Measurements from ENCODE around the gene GGACT.
A peak's percentile ranks its signal among the peaks of the same experiment; 100 is the strongest.
"Not testable (repeated sequence)": the region's sequence is repeated elsewhere in the genome, so short reads cannot be mapped to it uniquely, and the experiment has no call there.

GGACT gene

GRCh38 chr13:100600915-100601314 lies 12.3 kb upstream of the GGACT start:
- no peak for DNase-seq (ENCODE audit: low read depth)

GRCh38 chr13:100600461-100600860 lies 11.9 kb upstream of the GGACT start:
- no peak for DNase-seq (ENCODE audit: low read depth)

GRCh38 chr13:100597253-100597652 lies 8.7 kb upstream of the GGACT start:
- no peak for DNase-seq (ENCODE audit: low read depth)

GRCh38 chr13:100596516-100596915 lies 7.9 kb upstream of the GGACT start:
- no peak for DNase-seq (ENCODE audit: low read depth)

- no peak for DNase-seq (ENCODE audit: low read depth)
Measured at GRCh38 chr13:100594731-100595130, 6.1 kb upstream of the GGACT start.

- no peak for DNase-seq (ENCODE audit: low read depth)
Measured at GRCh38 chr13:100594255-100594654, 5.7 kb upstream of the GGACT start.

- DNase-seq (ENCODE audit: low read depth), result no peak
Measured at GRCh38 chr13:100589178-100589725, 663 bp upstream of the GGACT start.

- DNase-seq (ENCODE audit: low read depth), result no peak
Measured at GRCh38 chr13:100584896-100585295, 3.7 kb downstream of the GGACT start.

- no peak for DNase-seq (ENCODE audit: low read depth)
Measured at GRCh38 chr13:100581504-100581903, 7.1 kb downstream of the GGACT start.

GRCh38 chr13:100581030-100581429 lies 7.6 kb downstream of the GGACT start:
- no peak for DNase-seq (ENCODE audit: low read depth)

- DNase-seq (ENCODE audit: low read depth), result no peak
Measured at GRCh38 chr13:100580045-100580444, 8.5 kb downstream of the GGACT start.

GRCh38 chr13:100577239-100577638 lies 11.3 kb downstream of the GGACT start:
- not testable (repeated sequence) for DNase-seq (ENCODE audit: low read depth)

GRCh38 chr13:100573121-100573520 lies 15.5 kb downstream of the GGACT start:
- peak; percentile 46 for DNase-seq (ENCODE audit: low read depth)

GRCh38 chr13:100566543-100566942 lies 22.0 kb downstream of the GGACT start:
- no peak for DNase-seq (ENCODE audit: low read depth)

- DNase-seq (ENCODE audit: low read depth), result no peak
Measured at GRCh38 chr13:100565286-100565685, 23.3 kb downstream of the GGACT start.

- DNase-seq (ENCODE audit: low read depth), result no peak
Measured at GRCh38 chr13:100564444-100565223, 24.0 kb downstream of the GGACT start.

GRCh38 chr13:100563779-100564178 lies 24.8 kb downstream of the GGACT start:
- no peak for DNase-seq (ENCODE audit: low read depth)

- no peak for DNase-seq (ENCODE audit: low read depth)
Measured at GRCh38 chr13:100561599-100562204, 26.9 kb downstream of the GGACT start.

GRCh38 chr13:100561158-100561499 lies 27.5 kb downstream of the GGACT start:
- no peak for DNase-seq (ENCODE audit: low read depth)

- DNase-seq (ENCODE audit: low read depth), result no peak
Measured at GRCh38 chr13:100560498-100561157, 28.0 kb downstream of the GGACT start.

GRCh38 chr13:100559886-100560285 lies 28.7 kb downstream of the GGACT start:
- no peak for DNase-seq (ENCODE audit: low read depth)

GRCh38 chr13:100552755-100553154 lies 35.8 kb downstream of the GGACT start:
- DNase-seq (ENCODE audit: low read depth), result no peak

- DNase-seq (ENCODE audit: low read depth), result no peak
Measured at GRCh38 chr13:100549316-100549715, 39.3 kb downstream of the GGACT start.
